NCI-H2227 (cell line): ENCODE measurements around the gene PLBD2.
"Not testable (repeated sequence)": the region's sequence is repeated elsewhere in the genome, so short reads cannot be mapped to it uniquely, and the experiment has no call there.

Experiments used
- DNase-seq: peaks from one replicate; lab custom pipeline; 2025; ENCODE audit not compliant: unreplicated experiment; lab: John Stamatoyannopoulos, UW

The PLBD2 gene

GRCh38 chr12:113333877-113334785 lies 24.3 kb upstream of the PLBD2 start:
- peak; percentile 49 for DNase-seq

GRCh38 chr12:113334786-113335539 lies 23.4 kb upstream of the PLBD2 start, which contains the start of gene SLC8B1:
Gene SLC8B1 (minus strand): TSS chr12:113335109. CDS start chr12:113332878, 2,231 bp downstream.
- DNase-seq, result peak; percentile 88

- DNase-seq, result no peak
These were observed 18.8 kb upstream of the PLBD2 start for GRCh38 chr12:113339540-113339939.

- no peak for DNase-seq
These were observed 18.3 kb upstream of the PLBD2 start for GRCh38 chr12:113340061-113340460.

GRCh38 chr12:113341535-113341934 lies 16.9 kb upstream of the PLBD2 start:
- DNase-seq, result no peak

GRCh38 chr12:113345318-113345717 lies 13.1 kb upstream of the PLBD2 start:
- no peak for DNase-seq

GRCh38 chr12:113346353-113346752 lies 12.0 kb upstream of the PLBD2 start:
- no peak for DNase-seq

GRCh38 chr12:113347107-113347506 lies 11.3 kb upstream of the PLBD2 start:
- DNase-seq, result no peak

- no peak for DNase-seq
These were observed 10.5 kb upstream of the PLBD2 start for GRCh38 chr12:113347892-113348291.

- no peak for DNase-seq
These were observed 9.4 kb upstream of the PLBD2 start for GRCh38 chr12:113348849-113349536.

- DNase-seq, result no peak
These were observed 7.3 kb upstream of the PLBD2 start for GRCh38 chr12:113351089-113351488.

GRCh38 chr12:113354192-113354591 lies 4.2 kb upstream of the PLBD2 start:
- not testable (repeated sequence) for DNase-seq

GRCh38 chr12:113359133-113359938 lies 949 bp downstream of the PLBD2 start:
- DNase-seq, result no peak

GRCh38 chr12:113359939-113360748 lies 1.8 kb downstream of the PLBD2 start:
- DNase-seq, result no peak

GRCh38 chr12:113361574-113362370 lies 3.4 kb downstream of the PLBD2 start:
- DNase-seq, result no peak

GRCh38 chr12:113364698-113365097 lies 6.3 kb downstream of the PLBD2 start:
- DNase-seq, result no peak

GRCh38 chr12:113365639-113366395 lies 7.4 kb downstream of the PLBD2 start:
- DNase-seq, result no peak

- no peak for DNase-seq
These were observed 8.4 kb downstream of the PLBD2 start for GRCh38 chr12:113366827-113367226.
